WTC11 (cell line): Measurements from ENCODE around the gene LMO2. TPM values are rescaled to one million over a fixed set of nuclear protein-coding genes. Genes with fewer than 3 reads are reported as not detected.

ENCODE experiments used
- ATAC-seq: fragments of 200-7000 bp; cut with Tn5 transposase; 2 replicates; pipeline ENCODE4 v1.10.0; 2021; ENCODE audit warnings: mild to moderate bottlenecking, moderate library complexity
- CTCF ChIA-PET: fragments of 300-600 bp; sonication (Branson Sonifier 250); formaldehyde crosslinking; loops from one replicate; lab custom pipeline; 2021; ENCODE audit warnings: antibody characterized with exemption; lab: Charles Lee
- POLR2A ChIA-PET: fragments of 350-600 bp; sonication (Branson Sonifier 250); formaldehyde crosslinking; loops from one replicate; lab custom pipeline; 2021; ENCODE audit warnings: antibody characterized with exemption; lab: Charles Lee
- DNase-seq: peaks from one replicate; pipeline ENCODE4 v3.0.0; 2021; ENCODE audit warnings: low spot score
- H3K27ac Mint-ChIP-seq: 2 replicates; pipeline ENCODE4 v1.8.0; 2021; ENCODE audit warnings: mixed read lengths
- H3K27me3 Mint-ChIP-seq: 2 replicates; pipeline ENCODE4 v1.8.0; 2021; ENCODE audit warnings: low read depth, mild to moderate bottlenecking, moderate library complexity, mixed read lengths
- H3K36me3 Mint-ChIP-seq: 2 replicates; pipeline ENCODE4 v1.8.0; 2021; ENCODE audit warnings: mixed read lengths
- H3K4me1 Mint-ChIP-seq: 2 replicates; pipeline ENCODE4 v1.8.0; 2022; ENCODE audit warnings: mixed read lengths
- H3K4me3 Mint-ChIP-seq: 2 replicates; pipeline ENCODE4 v1.8.0; 2021; ENCODE audit warnings: mild to moderate bottlenecking, moderate library complexity, mixed read lengths
- H3K9me3 Mint-ChIP-seq: 2 replicates; pipeline ENCODE4 v1.8.0; 2021; ENCODE audit warnings: mixed read lengths
- ARID4B ChIP-seq: sonication (generic); formaldehyde crosslinking; IDR thresholded peaks from 2 replicates; pipeline ENCODE4 v1.8.0; 2023; ENCODE audit warnings: missing genetic modification reagents, mild to moderate bottlenecking, borderline replicate concordance
- ATF6 ChIP-seq: sonication (generic); formaldehyde crosslinking; IDR thresholded peaks from 2 replicates; pipeline ENCODE4 v1.8.1; 2023; ENCODE audit warnings: mild to moderate bottlenecking, missing genetic modification reagents
- EMX1 ChIP-seq: fragments of 250-450 bp; sonication (Bioruptor Pico); IDR thresholded peaks from 2 replicates; pipeline ENCODE4 v1.8.0; 2021; ENCODE audit warnings: mild to moderate bottlenecking
- ERG ChIP-seq: fragments of 250-450 bp; sonication (Bioruptor Pico); IDR thresholded peaks from 2 replicates; pipeline ENCODE4 v1.8.0; 2021; ENCODE audit warnings: mild to moderate bottlenecking
- FOXK1 ChIP-seq: sonication (generic); formaldehyde crosslinking; IDR thresholded peaks from 2 replicates; pipeline ENCODE4 v1.8.0; 2022; ENCODE audit warnings: mild to moderate bottlenecking, moderate library complexity, missing genetic modification reagents
- HMGXB4 ChIP-seq: sonication (generic); formaldehyde crosslinking; IDR thresholded peaks from 2 replicates; pipeline ENCODE4 v1.8.1; 2023; ENCODE audit warnings: mild to moderate bottlenecking, moderate library complexity, missing genetic modification reagents
- JAZF1 ChIP-seq: fragments of 250-450 bp; sonication (Bioruptor Pico); IDR thresholded peaks from 2 replicates; pipeline ENCODE4 v1.9.0; 2021; ENCODE audit warnings: moderate library complexity, mild to moderate bottlenecking, inconsistent platforms
- NFE2L1 ChIP-seq: sonication (generic); formaldehyde crosslinking; IDR thresholded peaks from 2 replicates; pipeline ENCODE4 v1.8.1; 2023; ENCODE audit warnings: missing genetic modification reagents
- NR1H2 ChIP-seq: sonication (generic); formaldehyde crosslinking; IDR thresholded peaks from 2 replicates; pipeline ENCODE4 v1.9.0; 2021; ENCODE audit warnings: mild to moderate bottlenecking, moderate library complexity, missing genetic modification reagents
- NR2C2 ChIP-seq: sonication (generic); formaldehyde crosslinking; IDR thresholded peaks from 2 replicates; pipeline ENCODE4 v1.8.0; 2022; ENCODE audit warnings: mild to moderate bottlenecking, missing genetic modification reagents
- PRDM15 ChIP-seq: sonication (generic); formaldehyde crosslinking; IDR thresholded peaks from 2 replicates; pipeline ENCODE4 v1.8.0; 2022; ENCODE audit warnings: missing genetic modification reagents
- PREB ChIP-seq: sonication (generic); formaldehyde crosslinking; IDR thresholded peaks from 2 replicates; pipeline ENCODE4 v1.8.1; 2022; ENCODE audit warnings: mild to moderate bottlenecking, missing genetic modification reagents, moderate library complexity, borderline replicate concordance
- RORB ChIP-seq: fragments of 250-450 bp; sonication (Bioruptor Pico); IDR thresholded peaks from 2 replicates; pipeline ENCODE4 v1.9.0; 2021; ENCODE audit warnings: mild to moderate bottlenecking
- SMAD3 ChIP-seq: sonication (generic); formaldehyde crosslinking; IDR thresholded peaks from 2 replicates; pipeline ENCODE4 v1.8.0; 2022; ENCODE audit warnings: missing genetic modification reagents, mild to moderate bottlenecking, borderline replicate concordance
- SOX15 ChIP-seq: fragments of 250-450 bp; sonication (Bioruptor Pico); IDR thresholded peaks from 2 replicates; pipeline ENCODE4 v1.9.0; 2021; ENCODE audit warnings: mild to moderate bottlenecking
- ZNF121 ChIP-seq: sonication (generic); formaldehyde crosslinking; IDR thresholded peaks from 2 replicates; pipeline ENCODE4 v1.8.0; 2023; ENCODE audit warnings: missing genetic modification reagents
- ZNF263 ChIP-seq: sonication (generic); formaldehyde crosslinking; IDR thresholded peaks from 2 replicates; pipeline ENCODE4 v1.8.1; 2022; ENCODE audit warnings: low read depth, mild to moderate bottlenecking, moderate library complexity, missing genetic modification reagents
- ZNF317 ChIP-seq: sonication (generic); formaldehyde crosslinking; IDR thresholded peaks from 2 replicates; pipeline ENCODE4 v1.8.1; 2023; ENCODE audit warnings: low read depth, mild to moderate bottlenecking, moderate library complexity, missing genetic modification reagents, borderline replicate concordance
- ZNF396 ChIP-seq: fragments of 250-450 bp; sonication (Bioruptor Pico); IDR thresholded peaks from 2 replicates; pipeline ENCODE4 v1.8.0; 2021; ENCODE audit warnings: mild to moderate bottlenecking, moderate library complexity, borderline replicate concordance
- total RNA-seq: library from RNA; stranded (reverse); gene quantifications from 3 replicates; pipeline ENCODE4 v1.2.3, GENCODE V29; 2021

LMO2 gene
- total RNA-seq, 1 experiment from 2014 or later: 3.4 TPM

GRCh38 chr11:33866936-33867335 lies 24.9 kb downstream of the LMO2 start:
- POLR2A ChIA-PET: no interaction called here
- CTCF ChIA-PET: interaction anchor here (1.8 kb wide), 1 partner anchor 104 kb away, joined by 9 read pairs; no protein-coding TSS in a partner anchor
- Mint-ChIP-seq H3K4me3 (no peak overlapping the region), H3K9me3 (no peaks in the 10 kb centered on the region), H3K36me3 (no peaks in the 10 kb centered on the region), H3K27ac (no peak overlapping the region), H3K4me1 (peaks cover 19% of the 10 kb centered on the region), H3K27me3 (peaks cover 65% of the 10 kb centered on the region)
- DNase-seq (no peak), ATAC-seq (no peak)
- TF ChIP-seq SMAD3 (CRISPR knock-in tag) (no peak), HMGXB4 (CRISPR knock-in tag) (no peak), ZNF121 (CRISPR knock-in tag) (no peak), RORB (no peak), EMX1 (CRISPR knock-in tag) (no peak), NFE2L1 (no peak), ATF6 (CRISPR knock-in tag) (no peak), NR2C2 (CRISPR knock-in tag) (no peak), NR1H2 (CRISPR knock-in tag) (no peak), ERG (CRISPR knock-in tag) (no peak), JAZF1 (CRISPR knock-in tag) (no peak)

- Mint-ChIP-seq H3K27me3 (peaks cover 44% of the 10 kb centered on the region), H3K9me3 (no peaks in the 10 kb centered on the region), H3K4me3 (no peak overlapping the region), H3K27ac (no peak overlapping the region), H3K36me3 (no peaks in the 10 kb centered on the region), H3K4me1 (peaks cover 17% of the 10 kb centered on the region)
- ChIA-PET CTCF (interaction anchor here (1.4 to 2.4 kb wide), 3 partner anchors 31 to 107 kb away, joined by 3 to 8 read pairs (median 4); no protein-coding TSS in a partner anchor), POLR2A (no interaction called here)
- ATAC-seq: no peak
- DNase-seq: no peak
- TF ChIP-seq FOXK1 (no peak), ZNF263 (CRISPR knock-in tag) (no peak), ZNF396 (CRISPR knock-in tag) (no peak), PREB (CRISPR knock-in tag) (no peak), PRDM15 (CRISPR knock-in tag) (no peak), SOX15 (CRISPR knock-in tag) (no peak), HMGXB4 (CRISPR knock-in tag) (no peak), ARID4B (CRISPR knock-in tag) (no peak), ZNF317 (CRISPR knock-in tag) (no peak)
These were observed 27.4 kb downstream of the LMO2 start for GRCh38 chr11:33864479-33864878.
